HFF-Myc (cell line): ENCODE measurements around the gene ACTR10.
A peak's percentile ranks its signal among the peaks of the same experiment; 100 is the strongest.

Experiments
- DNase-seq: peaks from one replicate; pipeline ENCODE4 v3.0.0-alpha.2; 2011; ENCODE audit warnings: low read depth; ENCODE audit errors: extremely low read depth
- H3K4me3 ChIP-seq: replicated peaks from 2 replicates; pipeline ENCODE4 v1.5.1; 2011; ENCODE audit warnings: low read depth, mild to moderate bottlenecking, control low read depth, low read length
- CTCF ChIP-seq: IDR thresholded peaks from 2 replicates; pipeline ENCODE4 v1.5.1; 2012; ENCODE audit warnings: mild to moderate bottlenecking, low read depth, low read length, control low read depth; ENCODE audit errors: missing control alignments

ACTR10 gene

GRCh38 chr14:58215191-58215914 is 15.4 kb downstream of the ACTR10 start:
- no peak overlapping the region for H3K4me3 ChIP-seq
- DNase-seq, result no peak
- TF ChIP-seq CTCF, result no peak

- H3K4me3 ChIP-seq, result no peak overlapping the region
- no peak for TF ChIP-seq CTCF
- DNase-seq, result no peak
Observed at GRCh38 chr14:58216544-58216943, 16.6 kb downstream of the ACTR10 start.

GRCh38 chr14:58227096-58227819 is 27.3 kb downstream of the ACTR10 start:
- H3K4me3 ChIP-seq, result no peak overlapping the region
- no peak for TF ChIP-seq CTCF
- no peak for DNase-seq

GRCh38 chr14:58238252-58239243 is 38.6 kb downstream of the ACTR10 start:
- no peak for TF ChIP-seq CTCF
- DNase-seq, result no peak
- H3K4me3 ChIP-seq, result peak overlapping the region; percentile 59

GRCh38 chr14:58239244-58240195 is 39.6 kb downstream of the ACTR10 start:
- TF ChIP-seq CTCF, result no peak
- no peak for DNase-seq
- H3K4me3 ChIP-seq, result peak overlapping the region; percentile 59
